OCI-M2 (cell line): ENCODE results near the gene LIPE.

ENCODE experiments used
- DNase-seq: peaks from one replicate; lab custom pipeline; 2025; ENCODE audit not compliant: unreplicated experiment; lab: John Stamatoyannopoulos, UW

Gene LIPE

GRCh38 chr19:42420055-42420544 lies 7.1 kb downstream of the LIPE start:
- DNase-seq, result no peak

GRCh38 chr19:42419309-42419708 lies 7.9 kb downstream of the LIPE start:
- no peak for DNase-seq

GRCh38 chr19:42412661-42413076 lies 14.5 kb downstream of the LIPE start:
- no peak for DNase-seq

GRCh38 chr19:42412227-42412626 lies 15.0 kb downstream of the LIPE start:
- DNase-seq, result no peak

- DNase-seq, result no peak
Observed at GRCh38 chr19:42411581-42412178, 15.5 kb downstream of the LIPE start.

- no peak for DNase-seq
Observed at GRCh38 chr19:42410371-42410770, 16.8 kb downstream of the LIPE start.

GRCh38 chr19:42409477-42409876 lies 17.7 kb downstream of the LIPE start:
- no peak for DNase-seq

- DNase-seq, result no peak
Observed at GRCh38 chr19:42407816-42408175, 19.4 kb downstream of the LIPE start.

GRCh38 chr19:42407085-42407815 lies 19.9 kb downstream of the LIPE start:
- no peak for DNase-seq

- DNase-seq, result no peak
Observed at GRCh38 chr19:42406111-42406510, 21.1 kb downstream of the LIPE start.

- DNase-seq, result no peak
Observed at GRCh38 chr19:42403586-42403985, 23.6 kb downstream of the LIPE start.

- DNase-seq, result no peak
Observed at GRCh38 chr19:42402376-42403116, 24.6 kb downstream of the LIPE start.

GRCh38 chr19:42401365-42402303 lies 25.6 kb downstream of the LIPE start:
- DNase-seq, result no peak

GRCh38 chr19:42400404-42400803 lies 26.8 kb downstream of the LIPE start:
- DNase-seq, result no peak

- DNase-seq, result no peak
Observed at GRCh38 chr19:42397263-42398166, 29.7 kb downstream of the LIPE start.

GRCh38 chr19:42396381-42397262 lies 30.6 kb downstream of the LIPE start:
- peak; percentile 96 for DNase-seq

- DNase-seq, result no peak
Observed at GRCh38 chr19:42394751-42395150, 32.4 kb downstream of the LIPE start.

GRCh38 chr19:42392165-42392564 lies 35.0 kb downstream of the LIPE start:
- no peak for DNase-seq

- no peak for DNase-seq
Observed at GRCh38 chr19:42389899-42390298, 37.3 kb downstream of the LIPE start, which contains the start of gene CNFN. Gene CNFN (minus strand): TSS chr19:42390297. CDS start chr19:42389037, 1,260 bp downstream.
